HCT116 (cell line): Measurements from ENCODE around the gene PLA2G2F.

Experiments used
- CEBPB ChIP-seq: IDR thresholded peaks from 2 replicates; pipeline ENCODE4 v1.6.1; 2012; ENCODE audit warnings: low read depth
- CTCF ChIP-seq, 3 experiments: fragments of 200-600 bp in 1 of 3; sonication (generic) in 1 of 3; IDR thresholded peaks in 2 of 3; conservative IDR thresholded peaks in 1 of 3; 2 replicates each; pipeline ENCODE4 v1.5.1; 2012 to 2017; ENCODE audit warnings: low read depth in 2 of 3, low read length in 2 of 3, antibody characterized with exemption in 1 of 3, borderline replicate concordance in 1 of 3, control low read depth in 1 of 3, mild to moderate bottlenecking in 1 of 3, mixed read lengths in 1 of 3, mixed run types in 1 of 3, moderate library complexity in 1 of 3; ENCODE audit not compliant: insufficient read depth in 1 of 3
- EZH2 ChIP-seq: fragments of 200-600 bp; sonication (generic); IDR thresholded peaks from 2 replicates; pipeline ENCODE4 v1.6.1; 2017; ENCODE audit warnings: antibody characterized with exemption, mixed run types
- MAX ChIP-seq: IDR thresholded peaks from 2 replicates; pipeline ENCODE4 v1.6.1; 2012
- POLR2A ChIP-seq: IDR thresholded peaks from 2 replicates; pipeline ENCODE4 v1.7.0; 2011; ENCODE audit warnings: borderline replicate concordance; ENCODE audit not compliant: insufficient read depth, insufficient read length; ENCODE audit errors: extremely low read depth
- RAD21 ChIP-seq: IDR thresholded peaks from 2 replicates; pipeline ENCODE4 v1.6.1; 2012; ENCODE audit warnings: low read depth, mild to moderate bottlenecking
- YY1 ChIP-seq: IDR thresholded peaks from 2 replicates; pipeline ENCODE4 v1.6.1; 2011; ENCODE audit warnings: low read length, low read depth, moderate library complexity, mild to moderate bottlenecking; ENCODE audit not compliant: insufficient replicate concordance; ENCODE audit errors: extremely low read depth
- ZFX ChIP-seq: fragments of 450-650 bp; IDR thresholded peaks from 2 replicates; pipeline ENCODE4 v1.6.1; 2017

- TF ChIP-seq RAD21 (no peak), EZH2 (no peak), MAX (no peak), CTCF (IDR thresholded peaks at IDR 0.05 in 2 of 3, conservative IDR thresholded peaks at IDR 0.05 in 1 of 3; ENCODE audit: borderline replicate concordance in 1 of 3, insufficient read depth in 1 of 3, low read depth in 2 of 3, low read length in 2 of 3) (no peak), POLR2A (no peak), YY1 (no peak), CEBPB (no peak), ZFX (no peak)
Measured at GRCh38 chr1:20166051-20166450, 26.9 kb downstream of the PLA2G2F start.
